HepG2 (cell line): ENCODE measurements around the gene TOP1. TPM values are rescaled to one million over a fixed set of nuclear protein-coding genes. Genes with fewer than 3 reads are reported as not detected.

Experiments
- ATAC-seq: fragments of 200-7000 bp; cut with Tn5 transposase; 3 replicates; pipeline ENCODE4 v1.9.1; 2020; ENCODE audit warnings: mild to moderate bottlenecking, moderate library complexity
- BruUV-seq: library from RNA; stranded (reverse); fragments of 400-500 nt; replicated peaks from 2 replicates; lab custom pipeline; 2021; lab: Mats Ljungman, UMichigan
- CTCF ChIA-PET: fragments of 300-600 bp; formaldehyde crosslinking; extraction: SDS; loops from one replicate; lab custom pipeline; 2021; ENCODE audit warnings: low total read pairs, inconsistent platforms, low intra/inter-chr PET ratio; lab: Yijun Ruan, JAX
- POLR2A ChIA-PET: fragments of 350-600 bp; sonication (Branson Sonifier 250); formaldehyde crosslinking; loops from one replicate; lab custom pipeline; 2020; ENCODE audit warnings: antibody characterized with exemption, inconsistent platforms; lab: Yijun Ruan, JAX
- DNase-seq: peaks from one replicate; pipeline ENCODE4 v3.0.0-alpha.2; 2015; ENCODE audit warnings: low spot score
- FAIRE-seq: peaks from 3 replicates; lab custom pipeline; 2011; peaks lifted over from hg19 to GRCh38; lab: Jason Lieb, UNC
- H2AFZ ChIP-seq: one replicate; pipeline ENCODE4 v1.6.1; 2011; ENCODE audit warnings: low read length, inconsistent platforms
- H3K27ac ChIP-seq: fragments of 300-600 bp; 3 replicates; pipeline ENCODE4 v1.8.0; 2011; ENCODE audit warnings: mixed run types, mild to moderate bottlenecking, mixed read lengths, low read length, inconsistent platforms; ENCODE audit not compliant: insufficient read depth; ENCODE audit errors: extremely low read length
- H3K27me3 ChIP-seq, 2 experiments: fragments of 200-600 bp in 1 of 2; 2 replicates in 1 of 2; 3 replicates in 1 of 2; pipeline versions ENCODE4 v1.6.0 to v1.8.0; 2011; ENCODE audit warnings: low read length in 2 of 2, mild to moderate bottlenecking in 2 of 2, moderate library complexity in 2 of 2, inconsistent platforms in 1 of 2; ENCODE audit not compliant: insufficient read depth in 2 of 2, control insufficient read depth in 1 of 2
- H3K36me3 ChIP-seq, 2 experiments: fragments of 200-600 bp in 1 of 2; replicated peaks in 1 of 2; 2 replicates in 1 of 2; 3 replicates in 1 of 2; pipeline versions ENCODE4 v1.5.1 to v1.8.0; 2011; ENCODE audit warnings: low read length in 2 of 2, inconsistent platforms in 1 of 2; ENCODE audit not compliant: insufficient read depth in 2 of 2, control insufficient read depth in 1 of 2
- H3K4me1 ChIP-seq: 2 replicates; pipeline ENCODE4 v1.5.1; 2012; ENCODE audit warnings: low read length, inconsistent platforms; ENCODE audit not compliant: insufficient read depth
- H3K4me2 ChIP-seq: 2 replicates; pipeline ENCODE4 v1.6.0; 2011; ENCODE audit warnings: low read depth, low read length, inconsistent platforms
- H3K4me3 ChIP-seq, 3 experiments: fragments of 200-600 bp in 1 of 3; sonication (generic), shearing (Covaris generic) in 1 of 3; replicated peaks in 1 of 3; 2 replicates each; pipeline ENCODE4 v1.5.1; 2011 to 2016; ENCODE audit warnings: low read length in 3 of 3, inconsistent platforms in 2 of 3, low read depth in 2 of 3, mild to moderate bottlenecking in 2 of 3, control low read depth in 1 of 3, mixed read lengths in 1 of 3; ENCODE audit not compliant: insufficient read depth in 1 of 3
- H3K79me2 ChIP-seq: one replicate; pipeline ENCODE4 v1.6.1; 2011; ENCODE audit warnings: low read length, inconsistent platforms; ENCODE audit not compliant: insufficient read depth
- H3K9ac ChIP-seq: 2 replicates; pipeline ENCODE4 v1.6.0; 2011; ENCODE audit warnings: mild to moderate bottlenecking, low read depth, low read length, inconsistent platforms; ENCODE audit not compliant: insufficient read depth
- H3K9me3 ChIP-seq: 2 replicates; pipeline ENCODE4 v1.5.1; 2012; ENCODE audit warnings: mild to moderate bottlenecking, low read length
- H4K20me1 ChIP-seq: 2 replicates; pipeline ENCODE4 v1.6.0; 2011; ENCODE audit warnings: inconsistent platforms, mild to moderate bottlenecking, low read length, moderate library complexity; ENCODE audit not compliant: insufficient read depth
- ARNT2 ChIP-seq: sonication (generic); formaldehyde crosslinking; IDR thresholded peaks from 2 replicates; pipeline ENCODE4 v1.8.0; 2022; ENCODE audit warnings: mild to moderate bottlenecking, low read depth, missing genetic modification reagents, moderate library complexity
- CEBPG ChIP-seq: IDR thresholded peaks from 2 replicates; pipeline ENCODE4 v1.6.1; 2016
- CREB3 ChIP-seq: sonication (generic); formaldehyde crosslinking; IDR thresholded peaks from 2 replicates; pipeline ENCODE4 v1.5.0; 2020; ENCODE audit warnings: missing genetic modification reagents
- ELF3 ChIP-seq: IDR thresholded peaks from 2 replicates; pipeline ENCODE4 v1.6.1; 2016; ENCODE audit warnings: missing genetic modification reagents, missing compliant biosample characterization
- FOSL2 ChIP-seq: sonication (generic); formaldehyde crosslinking; IDR thresholded peaks from 2 replicates; pipeline ENCODE4 v1.4.0; 2020; ENCODE audit warnings: missing genetic modification reagents
- GATAD2A ChIP-seq: IDR thresholded peaks from 2 replicates; pipeline ENCODE4 v1.6.1; 2016
- HDAC1 ChIP-seq: sonication (generic); formaldehyde crosslinking; IDR thresholded peaks from 2 replicates; pipeline ENCODE4 v1.5.1; 2020; ENCODE audit warnings: mild to moderate bottlenecking, missing genetic modification reagents
- HMG20A ChIP-seq: IDR thresholded peaks from 2 replicates; pipeline ENCODE4 v1.6.1; 2016; ENCODE audit warnings: borderline replicate concordance
- IRF2 ChIP-seq: IDR thresholded peaks from 2 replicates; pipeline ENCODE4 v1.6.1; 2018; ENCODE audit warnings: missing genetic modification reagents, missing compliant biosample characterization
- JUN ChIP-seq: sonication (generic); formaldehyde crosslinking; IDR thresholded peaks from 2 replicates; pipeline ENCODE4 v1.4.0; 2020; ENCODE audit warnings: mild to moderate bottlenecking, missing genetic modification reagents
- KDM2A ChIP-seq: sonication (generic); formaldehyde crosslinking; IDR thresholded peaks from 2 replicates; pipeline ENCODE4 v1.4.0; 2020; ENCODE audit warnings: low read depth, missing genetic modification reagents, borderline replicate concordance
- MIXL1 ChIP-seq: IDR thresholded peaks from 2 replicates; pipeline ENCODE4 v1.6.1; 2016
- NFRKB ChIP-seq: fragments of 450-650 bp; IDR thresholded peaks from 2 replicates; pipeline ENCODE4 v1.6.1; 2017
- SIN3B ChIP-seq: fragments of 150-350 bp; IDR thresholded peaks from 2 replicates; pipeline ENCODE4 v1.6.1; 2014; ENCODE audit warnings: low read length
- SOX13 ChIP-seq, 3 experiments: fragments of 450-650 bp in 1 of 3; sonication (generic) in 1 of 3; formaldehyde crosslinking in 1 of 3; IDR thresholded peaks in 2 of 3; conservative IDR thresholded peaks in 1 of 3; 2 replicates each; pipeline versions ENCODE4 v1.5.0 to v1.6.1; 2016 to 2020; ENCODE audit warnings: antibody characterized with exemption in 1 of 3, mild to moderate bottlenecking in 1 of 3, missing compliant biosample characterization in 1 of 3, missing genetic modification reagents in 1 of 3, moderate library complexity in 1 of 3
- TCF12 ChIP-seq, 2 experiments: fragments of 450-650 bp in 1 of 2; sonication (generic) in 1 of 2; formaldehyde crosslinking in 1 of 2; IDR thresholded peaks; 2 replicates each; pipeline versions ENCODE4 v1.6.1 to v1.8.0; 2017 to 2022; ENCODE audit warnings: antibody characterized with exemption in 1 of 2, mild to moderate bottlenecking in 1 of 2, missing genetic modification reagents in 1 of 2, moderate library complexity in 1 of 2
- TEAD3 ChIP-seq: optimal IDR thresholded peaks from 2 replicates; pipeline ENCODE3; 2016; ENCODE audit warnings: borderline replicate concordance
- THAP11 ChIP-seq: IDR thresholded peaks from 2 replicates; pipeline ENCODE4 v1.6.1; 2016; ENCODE audit warnings: missing biosample characterization, missing genetic modification reagents
- YEATS2 ChIP-seq: sonication (generic); formaldehyde crosslinking; IDR thresholded peaks from 2 replicates; pipeline ENCODE4 v1.4.0; 2020; ENCODE audit warnings: missing genetic modification reagents, borderline replicate concordance
- YY1 ChIP-seq: IDR thresholded peaks from 2 replicates; pipeline ENCODE4 v1.6.1; 2011; ENCODE audit warnings: low read length, low read depth, moderate library complexity, mild to moderate bottlenecking; ENCODE audit not compliant: insufficient read depth, insufficient replicate concordance
- ZBTB44 ChIP-seq: sonication (generic); formaldehyde crosslinking; IDR thresholded peaks from 2 replicates; pipeline ENCODE4 v1.4.0; 2020; ENCODE audit warnings: missing genetic modification reagents
- ZNF12 ChIP-seq: sonication (generic); formaldehyde crosslinking; IDR thresholded peaks from 2 replicates; pipeline ENCODE4 v1.5.0; 2020; ENCODE audit warnings: missing genetic modification reagents
- ZNF251 ChIP-seq: sonication (generic); formaldehyde crosslinking; IDR thresholded peaks from 2 replicates; pipeline ENCODE4 v1.9.0; 2021; ENCODE audit warnings: mild to moderate bottlenecking, missing genetic modification reagents
- ZNF724P ChIP-seq: sonication (generic); formaldehyde crosslinking; IDR thresholded peaks from 2 replicates; pipeline ENCODE4 v1.8.0; 2022; ENCODE audit warnings: missing genetic modification reagents, borderline replicate concordance
- ZNF75D ChIP-seq: sonication (generic); formaldehyde crosslinking; IDR thresholded peaks from 2 replicates; pipeline ENCODE4 v1.8.1; 2023; ENCODE audit warnings: missing genetic modification reagents, mild to moderate bottlenecking, borderline replicate concordance
- ZNF773 ChIP-seq: sonication (generic); formaldehyde crosslinking; IDR thresholded peaks from 2 replicates; pipeline ENCODE4 v1.4.0; 2020; ENCODE audit warnings: missing genetic modification reagents, borderline replicate concordance
- in situ Hi-C: cut with HindIII; loops from 2 replicates; pipeline ENCODE4 v1.10.0; 2017; ENCODE audit warnings: low pct_unique_long_range_greater_than_20kb; ENCODE audit not compliant: extremely low pct_ligation_motif_present
- intact Hi-C: fragments of 100-400 bp; cut with micrococcal nuclease; formaldehyde crosslinking; loops from one replicate; pipeline ENCODE4 v1.10.0; 2022; ENCODE audit not compliant: unreplicated experiment
- polyA plus RNA-seq, 8 experiments: library from polyadenylated mRNA; depleted of rRNA in 3 of 8; stranded (reverse) in 7 of 8; unstranded in 1 of 8; fragments of >200 nt; fragmentation: Illumina TruSeq in 4 of 8; extraction: Trizol in 4 of 8; gene quantifications; 2 replicates each; pipeline versions ENCODE4 v1.2.1 to v1.2.3, GENCODE V29; 2011 to 2016; ENCODE audit warnings: low read depth in 4 of 8, missing spikeins in 1 of 8, mixed read lengths in 1 of 8; ENCODE audit not compliant: insufficient read depth in 1 of 8
- total RNA-seq, 5 experiments: library from RNA; depleted of rRNA; stranded (reverse); fragments of >200 nt; fragmentation: Illumina TruSeq; extraction: Trizol; gene quantifications; 2 replicates each; pipeline ENCODE4 v1.2.3, GENCODE V29; 2016; ENCODE audit warnings: low read depth in 1 of 5

TOP1 gene
- total and polyA plus RNA-seq, 2 of the 13 experiments (the other 11 are each of a cell fraction or from before 2014, with no cell fraction given): 10.2 to 19.4 TPM

GRCh38 chr20:41078329-41078728, 49.7 kb downstream of the TOP1 start:
- BruUV-seq: no TSS peak
- ATAC-seq: peak; percentile 91
- Histone ChIP-seq H3K27me3 (no peaks in the 10 kb centered on the region), H2AFZ (no peak overlapping the region), H3K9ac (no peak overlapping the region), H3K4me3 (no peak overlapping the region), H3K36me3 (peaks cover 41 to 77% of the 10 kb centered on the region in 2 experiments), H3K4me2 (no peak overlapping the region), H3K27ac (no peak overlapping the region), H3K4me1 (peaks cover 12% of the 10 kb centered on the region), H3K9me3 (no peaks in the 10 kb centered on the region), H3K79me2 (peaks cover 28% of the 10 kb centered on the region), H4K20me1 (peaks cover 13% of the 10 kb centered on the region)
- CTCF ChIA-PET: interaction anchor here (1.8 to 3.8 kb wide), 3 partner anchors 88 to 109 kb away, joined by 6 to 37 read pairs (median 25); no protein-coding TSS in a partner anchor
- peak; percentile 77 for DNase-seq
- POLR2A ChIA-PET: interaction anchor here (0.9 kb wide), 1 partner anchor 87 kb away, joined by 3 read pairs; no protein-coding TSS in a partner anchor
- in situ Hi-C loops (loop anchor here (5.0 kb wide), 1 partner anchor 81 kb away; no protein-coding TSS in a partner anchor), intact Hi-C loops (loop anchor here (1.0 to 2.0 kb wide), 4 partner anchors 40 to 110 kb away; partner anchors contain the start of gene TOP1)
- no peak for FAIRE-seq
- 0 out of 2 replicates have a peak, but pooled peaks have one; percentile 13 for TF ChIP-seq ELF3 (CRISPR knock-in tag)
- no peak for TF ChIP-seq ARNT2 (CRISPR knock-in tag)
- TF ChIP-seq ZNF724P (CRISPR knock-in tag): no peak
- 0 out of 2 replicates have a peak, but pooled peaks have one; percentile 15 for TF ChIP-seq ZBTB44 (CRISPR knock-in tag)
- no peak for TF ChIP-seq SOX13 (IDR thresholded peaks at IDR 0.05)
- TF ChIP-seq SOX13 (CRISPR knock-in tag; conservative IDR thresholded peaks at IDR 0.05 in 1 of 2, IDR thresholded peaks at IDR 0.05 in 1 of 2): no peak
- peak; percentile 95 for TF ChIP-seq TEAD3 (CRISPR knock-in tag)
- TF ChIP-seq IRF2 (CRISPR knock-in tag): peak; percentile 51; the same call in 1 of the 2 replicates
- TF ChIP-seq HMG20A (CRISPR knock-in tag): no peak
- no peak for TF ChIP-seq ZNF75D (CRISPR knock-in tag)
- no peak for TF ChIP-seq FOSL2
- no peak for TF ChIP-seq YY1
- TF ChIP-seq MIXL1 (CRISPR knock-in tag): peak; percentile 72
- TF ChIP-seq SIN3B: 0 out of 2 replicates have a peak, but pooled peaks have one; percentile 30
- no peak for TF ChIP-seq JUN
- TF ChIP-seq NFRKB: no peak
- 0 out of 2 replicates have a peak, but pooled peaks have one; percentile 23 for TF ChIP-seq THAP11 (CRISPR knock-in tag)
- no peak for TF ChIP-seq HDAC1 (CRISPR knock-in tag)
- no peak for TF ChIP-seq CREB3 (CRISPR knock-in tag)
- TF ChIP-seq ZNF12: no peak
- TF ChIP-seq ZNF251: no peak
- no peak for TF ChIP-seq KDM2A (CRISPR knock-in tag)
- peak; percentile 52; the same call in 1 of the 2 replicates for TF ChIP-seq GATAD2A
- no peak for TF ChIP-seq TCF12 (IDR thresholded peaks at IDR 0.05)
- TF ChIP-seq TCF12 (CRISPR knock-in tag; IDR thresholded peaks at IDR 0.05): no peak
- 0 out of 2 replicates have a peak, but pooled peaks have one; percentile 13 for TF ChIP-seq CEBPG (CRISPR knock-in tag)
- TF ChIP-seq ZNF773 (CRISPR knock-in tag): no peak
- no peak for TF ChIP-seq YEATS2 (CRISPR knock-in tag)
